IMR-90 (cell line): ENCODE measurements around the gene HIVEP3. TPM values are rescaled to one million over a fixed set of nuclear protein-coding genes. Genes with fewer than 3 reads are reported as not detected.

Source experiments
- ATAC-seq: fragments of 200-7000 bp; cut with Tn5 transposase; 2 replicates; pipeline ENCODE4 v1.9.1; 2020; ENCODE audit warnings: low read depth, mild to moderate bottlenecking, moderate library complexity
- BruUV-seq: library from RNA; stranded (reverse); fragments of 400-500 nt; replicated peaks from 2 replicates; lab custom pipeline; 2021; lab: Mats Ljungman, UMichigan
- CTCF ChIA-PET: fragments of 300-600 bp; formaldehyde crosslinking; extraction: SDS; loops from one replicate; lab custom pipeline; 2021; ENCODE audit warnings: antibody characterized with exemption; lab: Yijun Ruan, JAX
- POLR2A ChIA-PET: fragments of 300-600 bp; sonication (Branson Sonifier 250); formaldehyde crosslinking; loops from one replicate; lab custom pipeline; 2022; ENCODE audit warnings: antibody characterized with exemption; ENCODE audit not compliant: unreplicated experiment; lab: Charles Lee
- DNase-seq: peaks from one replicate; pipeline ENCODE4 v3.0.0; 2013
- H2AFZ ChIP-seq: replicated peaks from 2 replicates; pipeline ENCODE3; 2013; ENCODE audit warnings: low read length, mild to moderate bottlenecking; ENCODE audit not compliant: poor library complexity
- H2AK5ac ChIP-seq: 2 replicates; pipeline ENCODE4 v1.6.1; 2013; ENCODE audit warnings: low read depth, low read length, inconsistent platforms
- H2AK9ac ChIP-seq: replicated peaks from 2 replicates; pipeline ENCODE3; 2013; ENCODE audit warnings: mild to moderate bottlenecking, low read depth, low read length, moderate library complexity; ENCODE audit not compliant: poor library complexity
- H2BK120ac ChIP-seq: 2 replicates; pipeline ENCODE4 v1.6.1; 2013; ENCODE audit warnings: low read depth, low read length, inconsistent platforms
- H2BK15ac ChIP-seq: 3 replicates; pipeline ENCODE4 v1.6.1; 2013; ENCODE audit warnings: low read depth, low read length, inconsistent platforms
- H2BK20ac ChIP-seq: 2 replicates; pipeline ENCODE4 v1.6.1; 2013; ENCODE audit warnings: low read depth, mild to moderate bottlenecking, inconsistent platforms, low read length, moderate library complexity
- H2BK5ac ChIP-seq: 2 replicates; pipeline ENCODE4 v1.6.1; 2013; ENCODE audit warnings: mild to moderate bottlenecking, low read depth, low read length, inconsistent platforms; ENCODE audit not compliant: poor library complexity, severe bottlenecking
- H3K14ac ChIP-seq: replicated peaks from 2 replicates; pipeline ENCODE4 v1.6.1; 2013; ENCODE audit warnings: low read depth, low read length, inconsistent platforms
- H3K18ac ChIP-seq: 2 replicates; pipeline ENCODE4 v1.6.1; 2013; ENCODE audit warnings: low read depth, low read length, control low read depth
- H3K23ac ChIP-seq: 2 replicates; pipeline ENCODE4 v1.6.1; 2013; ENCODE audit warnings: low read depth, low read length, inconsistent platforms
- H3K27ac ChIP-seq: 2 replicates; pipeline ENCODE4 v1.5.1; 2013; ENCODE audit warnings: mild to moderate bottlenecking, control low read depth, low read length; ENCODE audit not compliant: insufficient read depth
- H3K27me3 ChIP-seq: 2 replicates; pipeline ENCODE4 v1.6.1; 2013; ENCODE audit warnings: low read length; ENCODE audit not compliant: control insufficient read depth, insufficient read depth
- H3K36me3 ChIP-seq: 2 replicates; pipeline ENCODE4 v1.6.1; 2013; ENCODE audit warnings: low read length, mixed read lengths; ENCODE audit not compliant: control insufficient read depth, insufficient read depth
- H3K4ac ChIP-seq: 2 replicates; pipeline ENCODE4 v1.6.1; 2013; ENCODE audit warnings: low read depth, low read length, inconsistent platforms
- H3K4me1 ChIP-seq: 2 replicates; pipeline ENCODE4 v1.6.1; 2013; ENCODE audit warnings: low read length, mixed read lengths; ENCODE audit not compliant: control insufficient read depth, insufficient read depth
- H3K4me2 ChIP-seq: 2 replicates; pipeline ENCODE4 v1.6.1; 2013; ENCODE audit warnings: low read depth, mild to moderate bottlenecking, control low read depth, low read length, moderate library complexity
- H3K4me3 ChIP-seq: 2 replicates; pipeline ENCODE4 v1.5.1; 2013; ENCODE audit warnings: low read depth, mild to moderate bottlenecking, control low read depth, low read length, moderate library complexity; ENCODE audit not compliant: insufficient read depth
- H3K56ac ChIP-seq: 2 replicates; pipeline ENCODE4 v1.6.1; 2013; ENCODE audit warnings: low read length, inconsistent platforms; ENCODE audit not compliant: insufficient read depth; ENCODE audit errors: extremely low read depth
- H3K79me1 ChIP-seq, 2 experiments: 2 replicates each; pipeline ENCODE4 v1.6.1; 2013; ENCODE audit warnings: low read length in 2 of 2, inconsistent platforms in 1 of 2, low read depth in 1 of 2
- H3K9ac ChIP-seq: 2 replicates; pipeline ENCODE4 v1.6.1; 2013; ENCODE audit warnings: low read depth, low read length, control low read depth
- H3K9me1 ChIP-seq: 2 replicates; pipeline ENCODE4 v1.6.1; 2013; ENCODE audit warnings: low read length, inconsistent platforms; ENCODE audit not compliant: insufficient read depth
- H3K9me3 ChIP-seq: 2 replicates; pipeline ENCODE4 v1.6.1; 2013; ENCODE audit warnings: low read length; ENCODE audit not compliant: control insufficient read depth, insufficient read depth
- H4K20me1 ChIP-seq: 2 replicates; pipeline ENCODE4 v1.6.1; 2013; ENCODE audit warnings: low read length, inconsistent platforms; ENCODE audit not compliant: insufficient read depth
- H4K5ac ChIP-seq: 2 replicates; pipeline ENCODE4 v1.6.1; 2013; ENCODE audit warnings: mild to moderate bottlenecking, low read depth, low read length, control low read depth
- H4K8ac ChIP-seq, 2 experiments: 2 replicates each; pipeline ENCODE4 v1.6.1; 2013; ENCODE audit warnings: low read depth in 2 of 2, low read length in 2 of 2, control low read depth in 1 of 2, inconsistent platforms in 1 of 2
- H4K91ac ChIP-seq: 2 replicates; pipeline ENCODE4 v1.6.1; 2013; ENCODE audit warnings: low read depth, low read length, inconsistent platforms; ENCODE audit not compliant: insufficient read depth
- BHLHE40 ChIP-seq: fragments of 150-350 bp; IDR thresholded peaks from 2 replicates; pipeline ENCODE4 v1.6.1; 2016; ENCODE audit warnings: mild to moderate bottlenecking, low read depth, low read length
- CEBPB ChIP-seq: IDR thresholded peaks from 2 replicates; pipeline ENCODE4 v1.6.1; 2012; ENCODE audit warnings: low read depth, low read length, improper control_type of control experiment
- CHD1 ChIP-seq: IDR thresholded peaks from 2 replicates; pipeline ENCODE4 v1.6.1; 2012; ENCODE audit warnings: low read depth, low read length, improper control_type of control experiment
- CTCF ChIP-seq: conservative IDR thresholded peaks from 2 replicates; pipeline ENCODE4 v1.5.1; 2012; ENCODE audit warnings: mild to moderate bottlenecking, low read depth, low read length, improper control_type of control experiment
- FOS ChIP-seq: fragments of 150-350 bp; IDR thresholded peaks from 2 replicates; pipeline ENCODE4 v1.6.1; 2016; ENCODE audit warnings: low read depth, low read length
- MAFK ChIP-seq: IDR thresholded peaks from 2 replicates; pipeline ENCODE4 v1.6.1; 2012; ENCODE audit warnings: low read depth, low read length, improper control_type of control experiment
- MAZ ChIP-seq: IDR thresholded peaks from 2 replicates; pipeline ENCODE4 v1.6.1; 2012; ENCODE audit warnings: low read depth, mild to moderate bottlenecking, low read length, improper control_type of control experiment, moderate library complexity, borderline replicate concordance
- MXI1 ChIP-seq: IDR thresholded peaks from 2 replicates; pipeline ENCODE4 v1.6.1; 2012; ENCODE audit warnings: low read depth, mild to moderate bottlenecking, low read length, moderate library complexity, borderline replicate concordance
- NFE2L2 ChIP-seq: fragments of 150-350 bp; IDR thresholded peaks from 2 replicates; pipeline ENCODE4 v1.6.1; 2016; ENCODE audit warnings: low read depth, mild to moderate bottlenecking, low read length
- POLR2A ChIP-seq: IDR thresholded peaks from 2 replicates; pipeline ENCODE4 v1.6.1; 2012; ENCODE audit warnings: mild to moderate bottlenecking, low read depth, low read length
- RAD21 ChIP-seq: IDR thresholded peaks from 2 replicates; pipeline ENCODE4 v1.6.1; 2012; ENCODE audit warnings: low read length, improper control_type of control experiment
- RCOR1 ChIP-seq: IDR thresholded peaks from 2 replicates; pipeline ENCODE4 v1.6.1; 2012; ENCODE audit warnings: mild to moderate bottlenecking, low read length, improper control_type of control experiment; ENCODE audit not compliant: insufficient replicate concordance
- RFX5 ChIP-seq: IDR thresholded peaks from 2 replicates; pipeline ENCODE4 v1.8.0; 2012; ENCODE audit warnings: low read depth, mild to moderate bottlenecking, low read length, moderate library complexity
- SMC3 ChIP-seq: fragments of 150-350 bp; IDR thresholded peaks from 2 replicates; pipeline ENCODE4 v1.6.1; 2016; ENCODE audit warnings: low read depth, mild to moderate bottlenecking, antibody characterized with exemption, low read length, moderate library complexity
- USF2 ChIP-seq: fragments of 150-350 bp; IDR thresholded peaks from 2 replicates; pipeline ENCODE4 v1.6.1; 2017; ENCODE audit warnings: mild to moderate bottlenecking, antibody characterized with exemption, low read length, low read depth
- WGBS, 2 experiments: methylation state at CpG; one replicate each; pipeline versions ENCODE4 v1.1.5 to v1.1.7; 2013; ENCODE audit warnings: missing lambda C conversion rate in 2 of 2; ENCODE audit not compliant: insufficient read length in 1 of 2; ENCODE audit errors: extremely low coverage in 2 of 2; 5-methylcytosine and 5-hydroxymethylcytosine counted together
- dilution Hi-C: fragments of 300-500 bp; cut with HindIII; formaldehyde crosslinking; loops from one replicate; pipeline ENCODE4 v1.14.3; 2018; ENCODE audit warnings: low sequenced_read_pairs; ENCODE audit not compliant: unreplicated experiment
- in situ Hi-C: fragments of 300-500 bp; cut with MboI; formaldehyde crosslinking; loops from 3 replicates; pipeline ENCODE4 v1.14.3; 2019; ENCODE audit warnings: low sequenced_read_pairs, inconsistent platforms, mixed read lengths
- intact Hi-C: fragments of 100-400 bp; cut with micrococcal nuclease; formaldehyde crosslinking; loops from 2 replicates; pipeline ENCODE4 v1.10.0; 2022
- polyA plus RNA-seq, 3 experiments: library from polyadenylated mRNA; depleted of rRNA; stranded (reverse); fragments of >200 nt; gene quantifications; 2 replicates each; pipeline ENCODE4 v1.2.3, GENCODE V29; 2012; ENCODE audit warnings: low replicate concordance in 1 of 3
- total RNA-seq: library from RNA; depleted of rRNA; stranded (reverse); fragments of >200 nt; gene quantifications from 2 replicates; pipeline ENCODE4 v1.2.3, GENCODE V29; 2012

The HIVEP3 gene
- total and polyA plus RNA-seq, 2 of the 4 experiments (the other 2 are of a cell fraction): 1.4 to 4.0 TPM

- H2BK20ac ChIP-seq: no peak overlapping the region
- ATAC-seq (no peak), DNase-seq (no peak)
- no peaks in the 10 kb centered on the region for H3K9me3 ChIP-seq
- peak overlapping the region; percentile 30 for H2AK9ac ChIP-seq
- no peak overlapping the region for H4K91ac ChIP-seq
- peaks cover 4% of the 10 kb centered on the region; the same call in 1 of the 2 replicates for H3K27me3 ChIP-seq
- H3K4me2 ChIP-seq: no peak overlapping the region
- H3K4me1 ChIP-seq: peaks cover 9% of the 10 kb centered on the region
- no peak overlapping the region for H3K56ac ChIP-seq
- ChIA-PET CTCF (no interaction called here), POLR2A (no interaction called here)
- H3K27ac ChIP-seq: no peak overlapping the region
- H3K9me1 ChIP-seq: peaks cover 2% of the 10 kb centered on the region; the same call in 1 of the 2 replicates
- no peak overlapping the region for H2AK5ac ChIP-seq
- intact Hi-C loops (loop anchor here (5.0 kb wide), 1 partner anchor 120 kb away; no protein-coding TSS in a partner anchor), in situ Hi-C loops (no loop called here), dilution Hi-C loops (no loop called here)
- no TSS peak for BruUV-seq
- H3K9ac ChIP-seq: no peak overlapping the region
- no peak overlapping the region for H3K14ac ChIP-seq
- no peak overlapping the region for H3K4ac ChIP-seq
- no peak overlapping the region for H3K4me3 ChIP-seq
- WGBS, 2 experiments: 20% methylated on average over 1 of the region's 7 CpGs; no CpG with 5 or more reads in 1 of the 2 experiments
- no peak for TF ChIP-seq MAZ
- TF ChIP-seq NFE2L2: no peak
- TF ChIP-seq POLR2A: no peak
- no peak for TF ChIP-seq MAFK
- TF ChIP-seq SMC3: no peak
- no peak for TF ChIP-seq RAD21
- TF ChIP-seq RFX5: no peak
- no peak for TF ChIP-seq CEBPB
- no peak for TF ChIP-seq CTCF
- TF ChIP-seq MXI1: no peak
- no peak for TF ChIP-seq FOS
- no peak for TF ChIP-seq BHLHE40
- TF ChIP-seq RCOR1: no peak
- TF ChIP-seq USF2: no peak
- no peak for TF ChIP-seq CHD1
- no peaks in the 10 kb centered on the region for H4K20me1 ChIP-seq
- H4K5ac ChIP-seq: no peak overlapping the region
- no peak overlapping the region for H2BK120ac ChIP-seq
- H3K18ac ChIP-seq: no peak overlapping the region
- no peaks in the 10 kb centered on the region for H3K36me3 ChIP-seq
- 0 out of 4 replicates have a peak, but pooled peaks cover 3 to 6% of the 10 kb centered on the region in 2 experiments for H3K79me1 ChIP-seq
- H3K23ac ChIP-seq: no peak overlapping the region
- H4K8ac ChIP-seq: no peak overlapping the region
- no peak overlapping the region for H2BK15ac ChIP-seq
- H2BK5ac ChIP-seq: no peak overlapping the region
- peak overlapping the region; percentile 92 for H2AFZ ChIP-seq
Observed at GRCh38 chr1:41917076-41917475, 1.6 kb downstream of the HIVEP3 start.
